SK-N-SH treated with all-trans-retinoic acid at 6 μM for 48 hours (cell line): ENCODE measurements around the gene ATP8B3.

Experiments used
- ATAC-seq: fragments of 200-7000 bp; cut with Tn5 transposase; 3 replicates; pipeline ENCODE4 v1.9.1; 2020; ENCODE audit warnings: mild to moderate bottlenecking, moderate library complexity
- BACH2 ChIP-seq: fragments of 250-450 bp; sonication (Bioruptor Pico); IDR thresholded peaks from 2 replicates; pipeline ENCODE4 v1.9.0; 2021; ENCODE audit warnings: mild to moderate bottlenecking, borderline replicate concordance
- CREB5 ChIP-seq: fragments of 250-450 bp; sonication (Bioruptor Pico); IDR thresholded peaks from 2 replicates; pipeline ENCODE4 v1.5.1; 2020; ENCODE audit warnings: low read depth, mild to moderate bottlenecking, moderate library complexity
- CSDC2 ChIP-seq: fragments of 250-450 bp; sonication (Bioruptor Pico); IDR thresholded peaks from 2 replicates; pipeline ENCODE4 v1.5.0; 2020; ENCODE audit warnings: mild to moderate bottlenecking, moderate library complexity
- ESRRG ChIP-seq: fragments of 250-450 bp; sonication (Bioruptor Pico); IDR thresholded peaks from 2 replicates; pipeline ENCODE4 v1.6.1; 2021; ENCODE audit warnings: mild to moderate bottlenecking
- ISL1 ChIP-seq: fragments of 250-450 bp; sonication (Bioruptor Pico); IDR thresholded peaks from 2 replicates; pipeline ENCODE4 v2.1.2; 2022; ENCODE audit warnings: mild to moderate bottlenecking, moderate library complexity
- RARB ChIP-seq: fragments of 250-450 bp; sonication (Bioruptor Pico); IDR thresholded peaks from 2 replicates; pipeline ENCODE4 v1.8.0; 2021; ENCODE audit warnings: mild to moderate bottlenecking, moderate library complexity
- TOX ChIP-seq: fragments of 250-450 bp; sonication (Bioruptor Pico); IDR thresholded peaks from 2 replicates; pipeline ENCODE4 v1.8.0; 2021; ENCODE audit warnings: mild to moderate bottlenecking, moderate library complexity, borderline replicate concordance
- TSHZ2 ChIP-seq: fragments of 250-450 bp; sonication (Bioruptor Pico); IDR thresholded peaks from 2 replicates; pipeline ENCODE4 v1.5.0; 2020; ENCODE audit warnings: mild to moderate bottlenecking, moderate library complexity
- ZFP3 ChIP-seq: fragments of 250-450 bp; sonication (Bioruptor Pico); IDR thresholded peaks from 2 replicates; pipeline ENCODE4 v1.5.0; 2020; ENCODE audit warnings: mild to moderate bottlenecking, moderate library complexity
- ZFP30 ChIP-seq: fragments of 450-650 bp; formaldehyde crosslinking; IDR thresholded peaks from 2 replicates; pipeline ENCODE4 v1.5.0; 2022; ENCODE audit warnings: mild to moderate bottlenecking, moderate library complexity
- ZNF565 ChIP-seq: fragments of 450-650 bp; formaldehyde crosslinking; conservative IDR thresholded peaks from 2 replicates; pipeline ENCODE4 v1.5.0; 2020; ENCODE audit warnings: low read depth, mild to moderate bottlenecking, moderate library complexity
- ZNF70 ChIP-seq: fragments of 450-650 bp; formaldehyde crosslinking; IDR thresholded peaks from 2 replicates; pipeline ENCODE4 v1.5.0; 2020; ENCODE audit warnings: mild to moderate bottlenecking, moderate library complexity
- ZNF8 ChIP-seq: fragments of 450-650 bp; formaldehyde crosslinking; IDR thresholded peaks from 2 replicates; pipeline ENCODE4 v1.5.0; 2020; ENCODE audit warnings: mild to moderate bottlenecking, moderate library complexity
- TF ChIP-seq, protein P1 (sequence below): fragments of 250-450 bp; sonication (Bioruptor Pico); IDR thresholded peaks from 2 replicates; pipeline ENCODE4 v1.5.1; 2021; ENCODE audit warnings: mild to moderate bottlenecking, moderate library complexity
- TF ChIP-seq, protein P2 (sequence below): fragments of 250-450 bp; sonication (Bioruptor Pico); IDR thresholded peaks from 2 replicates; pipeline ENCODE4 v1.8.0; 2020; ENCODE audit warnings: mild to moderate bottlenecking, moderate library complexity, borderline replicate concordance

Gene ATP8B3, protein sequence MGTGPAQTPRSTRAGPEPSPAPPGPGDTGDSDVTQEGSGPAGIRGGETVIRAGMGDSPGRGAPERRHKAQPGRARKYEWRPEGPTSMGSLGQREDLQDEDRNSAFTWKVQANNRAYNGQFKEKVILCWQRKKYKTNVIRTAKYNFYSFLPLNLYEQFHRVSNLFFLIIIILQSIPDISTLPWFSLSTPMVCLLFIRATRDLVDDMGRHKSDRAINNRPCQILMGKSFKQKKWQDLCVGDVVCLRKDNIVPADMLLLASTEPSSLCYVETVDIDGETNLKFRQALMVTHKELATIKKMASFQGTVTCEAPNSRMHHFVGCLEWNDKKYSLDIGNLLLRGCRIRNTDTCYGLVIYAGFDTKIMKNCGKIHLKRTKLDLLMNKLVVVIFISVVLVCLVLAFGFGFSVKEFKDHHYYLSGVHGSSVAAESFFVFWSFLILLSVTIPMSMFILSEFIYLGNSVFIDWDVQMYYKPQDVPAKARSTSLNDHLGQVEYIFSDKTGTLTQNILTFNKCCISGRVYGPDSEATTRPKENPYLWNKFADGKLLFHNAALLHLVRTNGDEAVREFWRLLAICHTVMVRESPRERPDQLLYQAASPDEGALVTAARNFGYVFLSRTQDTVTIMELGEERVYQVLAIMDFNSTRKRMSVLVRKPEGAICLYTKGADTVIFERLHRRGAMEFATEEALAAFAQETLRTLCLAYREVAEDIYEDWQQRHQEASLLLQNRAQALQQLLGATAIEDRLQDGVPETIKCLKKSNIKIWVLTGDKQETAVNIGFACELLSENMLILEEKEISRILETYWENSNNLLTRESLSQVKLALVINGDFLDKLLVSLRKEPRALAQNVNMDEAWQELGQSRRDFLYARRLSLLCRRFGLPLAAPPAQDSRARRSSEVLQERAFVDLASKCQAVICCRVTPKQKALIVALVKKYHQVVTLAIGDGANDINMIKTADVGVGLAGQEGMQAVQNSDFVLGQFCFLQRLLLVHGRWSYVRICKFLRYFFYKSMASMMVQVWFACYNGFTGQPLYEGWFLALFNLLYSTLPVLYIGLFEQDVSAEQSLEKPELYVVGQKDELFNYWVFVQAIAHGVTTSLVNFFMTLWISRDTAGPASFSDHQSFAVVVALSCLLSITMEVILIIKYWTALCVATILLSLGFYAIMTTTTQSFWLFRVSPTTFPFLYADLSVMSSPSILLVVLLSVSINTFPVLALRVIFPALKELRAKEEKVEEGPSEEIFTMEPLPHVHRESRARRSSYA (N-terminal part only)

GRCh38 chr19:1811942-1812425 lies at the start of gene ATP8B3:
ATP8B3 (minus strand) TSS chr19:1812276; CDS start chr19:1811736, 540 bp downstream.
- no peak for TF ChIP-seq TOX (CRISPR knock-in tag)
- TF ChIP-seq, protein P1, sequence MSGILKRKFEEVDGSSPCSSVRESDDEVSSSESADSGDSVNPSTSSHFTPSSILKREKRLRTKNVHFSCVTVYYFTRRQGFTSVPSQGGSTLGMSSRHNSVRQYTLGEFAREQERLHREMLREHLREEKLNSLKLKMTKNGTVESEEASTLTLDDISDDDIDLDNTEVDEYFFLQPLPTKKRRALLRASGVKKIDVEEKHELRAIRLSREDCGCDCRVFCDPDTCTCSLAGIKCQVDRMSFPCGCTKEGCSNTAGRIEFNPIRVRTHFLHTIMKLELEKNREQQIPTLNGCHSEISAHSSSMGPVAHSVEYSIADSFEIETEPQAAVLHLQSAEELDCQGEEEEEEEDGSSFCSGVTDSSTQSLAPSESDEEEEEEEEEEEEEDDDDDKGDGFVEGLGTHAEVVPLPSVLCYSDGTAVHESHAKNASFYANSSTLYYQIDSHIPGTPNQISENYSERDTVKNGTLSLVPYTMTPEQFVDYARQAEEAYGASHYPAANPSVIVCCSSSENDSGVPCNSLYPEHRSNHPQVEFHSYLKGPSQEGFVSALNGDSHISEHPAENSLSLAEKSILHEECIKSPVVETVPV (CRISPR knock-in tag), result no peak
- no peak for TF ChIP-seq CREB5 (CRISPR knock-in tag)
- no peak for TF ChIP-seq ZNF565 (CRISPR knock-in tag)
- TF ChIP-seq, protein P2, sequence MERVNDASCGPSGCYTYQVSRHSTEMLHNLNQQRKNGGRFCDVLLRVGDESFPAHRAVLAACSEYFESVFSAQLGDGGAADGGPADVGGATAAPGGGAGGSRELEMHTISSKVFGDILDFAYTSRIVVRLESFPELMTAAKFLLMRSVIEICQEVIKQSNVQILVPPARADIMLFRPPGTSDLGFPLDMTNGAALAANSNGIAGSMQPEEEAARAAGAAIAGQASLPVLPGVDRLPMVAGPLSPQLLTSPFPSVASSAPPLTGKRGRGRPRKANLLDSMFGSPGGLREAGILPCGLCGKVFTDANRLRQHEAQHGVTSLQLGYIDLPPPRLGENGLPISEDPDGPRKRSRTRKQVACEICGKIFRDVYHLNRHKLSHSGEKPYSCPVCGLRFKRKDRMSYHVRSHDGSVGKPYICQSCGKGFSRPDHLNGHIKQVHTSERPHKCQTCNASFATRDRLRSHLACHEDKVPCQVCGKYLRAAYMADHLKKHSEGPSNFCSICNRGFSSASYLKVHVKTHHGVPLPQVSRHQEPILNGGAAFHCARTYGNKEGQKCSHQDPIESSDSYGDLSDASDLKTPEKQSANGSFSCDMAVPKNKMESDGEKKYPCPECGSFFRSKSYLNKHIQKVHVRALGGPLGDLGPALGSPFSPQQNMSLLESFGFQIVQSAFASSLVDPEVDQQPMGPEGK (CRISPR knock-in tag), result no peak
- TF ChIP-seq ESRRG (CRISPR knock-in tag), result no peak
- no peak for TF ChIP-seq BACH2 (CRISPR knock-in tag)
- TF ChIP-seq ZNF70 (CRISPR knock-in tag), result no peak
- peak; percentile 7 for ATAC-seq

GRCh38 chr19:1861599-1862031 lies 49.5 kb upstream of the ATP8B3 start:
- ATAC-seq, result no peak
- TF ChIP-seq TSHZ2 (CRISPR knock-in tag), result no peak
- TF ChIP-seq RARB (CRISPR knock-in tag), result no peak
- no peak for TF ChIP-seq CSDC2
- no peak for TF ChIP-seq ZNF70 (CRISPR knock-in tag)
- TF ChIP-seq, protein P2 (CRISPR knock-in tag), result no peak
- TF ChIP-seq ZNF8 (CRISPR knock-in tag), result no peak
- TF ChIP-seq ISL1 (CRISPR knock-in tag), result no peak

GRCh38 chr19:1860821-1861598 lies 48.9 kb upstream of the ATP8B3 start:
- no peak for TF ChIP-seq ZFP3 (CRISPR knock-in tag)
- TF ChIP-seq, protein P1 (CRISPR knock-in tag), result no peak
- no peak for TF ChIP-seq ZNF565 (CRISPR knock-in tag)
- TF ChIP-seq TSHZ2 (CRISPR knock-in tag), result no peak
- TF ChIP-seq ZFP30 (CRISPR knock-in tag), result no peak
- TF ChIP-seq CREB5 (CRISPR knock-in tag), result no peak
- no peak for ATAC-seq
